Progenitor cell of endocrine pancreas (in vitro differentiated cells): ENCODE results near the gene SLC9A8. TPM values are rescaled to one million over a fixed set of nuclear protein-coding genes. Genes with fewer than 3 reads are reported as not detected.
A peak's percentile ranks its signal among the peaks of the same experiment; 100 is the strongest.

ENCODE experiments used
- DNase-seq: peaks from one replicate; pipeline ENCODE4 v3.0.0; 2021; ENCODE audit warnings: low spot score; ENCODE audit not compliant: unreplicated experiment
- H3K27ac Mint-ChIP-seq: 2 replicates; pipeline ENCODE4 v1.8.0; 2021; ENCODE audit warnings: mild to moderate bottlenecking, moderate library complexity, mixed read lengths
- H3K27me3 Mint-ChIP-seq: 2 replicates; pipeline ENCODE4 v1.8.0; 2021; ENCODE audit warnings: mixed read lengths
- H3K36me3 Mint-ChIP-seq: 2 replicates; pipeline ENCODE4 v1.8.0; 2022; ENCODE audit warnings: mixed read lengths; ENCODE audit not compliant: insufficient read depth
- H3K4me1 Mint-ChIP-seq: 2 replicates; pipeline ENCODE4 v1.8.0; 2021; ENCODE audit warnings: low read depth, mixed read lengths
- H3K4me3 Mint-ChIP-seq: 2 replicates; pipeline ENCODE4 v1.8.0; 2021; ENCODE audit warnings: low read depth, mild to moderate bottlenecking, moderate library complexity, mixed read lengths
- H3K9me3 Mint-ChIP-seq: 2 replicates; pipeline ENCODE4 v1.8.0; 2021; ENCODE audit warnings: low read depth, mixed read lengths
- CTCF ChIP-seq: fragments of 200-600 bp; sonication (generic); IDR thresholded peaks from one replicate; pipeline ENCODE4 v1.5.0; 2021; ENCODE audit warnings: antibody characterized with exemption, mild to moderate bottlenecking; ENCODE audit not compliant: unreplicated experiment
- total RNA-seq: library from RNA; stranded (reverse); gene quantifications from 2 replicates; pipeline ENCODE4 v1.2.1, GENCODE V29; 2021

SLC9A8 gene
- total RNA-seq, 1 donor from 2014 or later: 11.4 TPM

- H3K36me3 Mint-ChIP-seq: peaks cover 1% of the 10 kb centered on the region
- no peaks in the 10 kb centered on the region for H3K27me3 Mint-ChIP-seq
Observed at GRCh38 chr20:49886571-49887213, 74.1 kb downstream of the SLC9A8 start.

GRCh38 chr20:49887251-49888211, 74.9 kb downstream of the SLC9A8 start:
- H3K4me1 Mint-ChIP-seq: peaks cover 22% of the 10 kb centered on the region
- peak overlapping the region; percentile 79 for H3K27ac Mint-ChIP-seq
- no peak for TF ChIP-seq CTCF
- H3K4me3 Mint-ChIP-seq: no peak overlapping the region
- H3K9me3 Mint-ChIP-seq: no peaks in the 10 kb centered on the region
- H3K27me3 Mint-ChIP-seq: no peaks in the 10 kb centered on the region
- H3K36me3 Mint-ChIP-seq: peaks cover 1% of the 10 kb centered on the region
- no peak for DNase-seq

More at GRCh38 chr20:49886571-49887213, 74.1 kb downstream of the SLC9A8 start:
- no peak for TF ChIP-seq CTCF
- Mint-ChIP-seq H3K4me1 (peaks cover 22% of the 10 kb centered on the region), H3K9me3 (no peaks in the 10 kb centered on the region), H3K27ac (peak overlapping the region; percentile 85), H3K4me3 (no peak overlapping the region)
- DNase-seq: no peak

GRCh38 chr20:49888212-49889000, 75.8 kb downstream of the SLC9A8 start:
- H3K27ac Mint-ChIP-seq: no peak overlapping the region
- no peaks in the 10 kb centered on the region for H3K27me3 Mint-ChIP-seq
- peak; percentile 49 for DNase-seq
- TF ChIP-seq CTCF: peak; percentile 88
- no peak overlapping the region for H3K4me3 Mint-ChIP-seq
- H3K36me3 Mint-ChIP-seq: peaks cover 1% of the 10 kb centered on the region
- H3K4me1 Mint-ChIP-seq: peaks cover 24% of the 10 kb centered on the region
- H3K9me3 Mint-ChIP-seq: no peaks in the 10 kb centered on the region

GRCh38 chr20:49889001-49889934, 76.6 kb downstream of the SLC9A8 start:
- Mint-ChIP-seq H3K27me3 (no peaks in the 10 kb centered on the region), H3K4me3 (no peak overlapping the region), H3K36me3 (peaks cover 1% of the 10 kb centered on the region), H3K4me1 (peaks cover 24% of the 10 kb centered on the region), H3K9me3 (no peaks in the 10 kb centered on the region), H3K27ac (no peak overlapping the region)
- no peak for DNase-seq
- TF ChIP-seq CTCF: no peak
